Muscle layer of duodenum (tissue), 2 donors: ENCODE measurements around the gene TXNDC8.

ENCODE experiments used
- H3K27ac ChIP-seq: one replicate; pipeline ENCODE4 v1.7.0; 2013; ENCODE audit warnings: mild to moderate bottlenecking, low read length
- H3K27me3 ChIP-seq: one replicate; pipeline ENCODE4 v1.7.0; 2013; ENCODE audit warnings: low read depth, mild to moderate bottlenecking, control low read depth, low read length
- H3K36me3 ChIP-seq, 2 donors: one replicate each; pipeline ENCODE4 v1.7.0; 2013; ENCODE audit warnings: low read length in 2 of 2, control low read depth in 1 of 2, mild to moderate bottlenecking in 1 of 2; ENCODE audit not compliant: insufficient read depth in 2 of 2, control insufficient read depth in 1 of 2
- H3K4me1 ChIP-seq, 2 donors: one replicate each; pipeline ENCODE4 v1.7.0; 2013; ENCODE audit warnings: low read length in 2 of 2, mild to moderate bottlenecking in 2 of 2, control low read depth in 1 of 2, moderate library complexity in 1 of 2; ENCODE audit not compliant: insufficient read depth in 2 of 2, control insufficient read depth in 1 of 2
- H3K4me3 ChIP-seq, 2 donors: one replicate each; pipeline ENCODE4 v1.7.0; 2013; ENCODE audit warnings: low read length in 2 of 2, low read depth in 1 of 2, mild to moderate bottlenecking in 1 of 2
- H3K9me3 ChIP-seq, 2 donors: one replicate each; pipeline ENCODE4 v1.7.0; 2013; ENCODE audit warnings: low read length in 2 of 2, control low read depth in 1 of 2, mild to moderate bottlenecking in 1 of 2; ENCODE audit not compliant: control insufficient read depth in 1 of 2
- donor health status: healthy.

TXNDC8 gene

DNA sequence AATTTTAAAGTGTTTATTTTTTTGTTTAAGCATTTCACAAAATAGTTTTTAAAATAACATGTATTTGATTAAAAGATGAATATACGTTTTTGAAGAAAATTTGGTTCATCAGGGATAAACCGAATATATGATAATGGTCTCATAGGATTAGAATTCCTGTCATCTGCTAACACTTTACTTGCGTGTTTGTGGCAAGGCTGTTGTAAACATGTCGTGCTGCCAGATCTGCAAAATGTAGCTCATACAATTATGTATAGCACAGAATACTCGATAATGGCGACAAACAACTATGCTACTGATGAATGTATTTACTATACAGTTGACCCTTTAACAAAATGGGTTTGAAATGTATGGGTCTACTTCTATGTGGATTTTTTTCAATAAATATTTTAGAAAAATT, 7.2 kb upstream of the TXNDC8 start:
- no peak overlapping the region for H3K27ac ChIP-seq
- no peaks in the 10 kb centered on the region for H3K27me3 ChIP-seq
- H3K9me3 ChIP-seq = no peaks in the 10 kb centered on the region
- H3K36me3 ChIP-seq = no peaks in the 10 kb centered on the region
- H3K4me3 ChIP-seq = no peak overlapping the region
- H3K4me1 ChIP-seq = no peaks in the 10 kb centered on the region

DNA sequence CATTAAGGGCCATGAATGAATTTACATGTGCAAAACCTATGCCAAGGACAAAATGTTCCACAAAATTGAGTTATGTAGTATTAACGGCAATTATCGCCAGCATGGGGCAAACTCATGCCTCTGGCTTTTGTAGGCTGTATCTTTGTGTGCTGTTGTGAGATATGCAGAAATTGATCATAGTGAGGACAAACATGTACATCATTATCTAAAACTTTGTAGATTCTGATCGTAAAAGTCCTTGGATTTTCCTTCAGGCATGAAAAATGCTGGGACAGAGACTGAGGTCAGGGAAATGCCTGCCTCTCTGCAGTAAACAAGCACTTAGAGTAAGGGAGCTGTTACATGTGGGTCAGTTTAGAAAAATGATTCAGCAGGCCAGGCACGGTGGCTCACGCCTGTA, 5.9 kb upstream of the TXNDC8 start:
- no peaks in the 10 kb centered on the region for H3K9me3 ChIP-seq
- H3K27ac ChIP-seq = no peak overlapping the region

DNA sequence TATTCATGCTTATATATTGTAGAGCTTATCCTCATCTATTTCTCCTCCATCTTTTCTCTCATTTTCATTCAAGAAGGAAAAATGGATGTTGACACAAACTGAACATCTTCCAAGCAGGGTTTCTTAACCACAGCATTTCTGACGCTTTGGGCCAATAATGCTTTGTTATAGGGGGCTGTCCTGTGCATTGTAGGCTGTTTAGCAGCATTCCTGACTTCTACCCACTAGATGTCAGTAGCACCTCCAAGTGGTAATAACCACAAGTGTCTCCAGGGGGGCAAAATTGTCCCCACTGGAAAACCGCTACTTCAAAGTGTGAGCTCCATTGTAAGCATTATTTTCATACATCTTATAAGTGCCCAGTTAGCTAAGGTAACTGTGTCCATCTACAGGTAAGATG, 2.6 kb upstream of the TXNDC8 start:
- H3K27me3 ChIP-seq = no peaks in the 10 kb centered on the region
- H3K4me3 ChIP-seq = no peak overlapping the region
- no peak overlapping the region for H3K27ac ChIP-seq
- no peaks in the 10 kb centered on the region for H3K4me1 ChIP-seq
- no peaks in the 10 kb centered on the region for H3K36me3 ChIP-seq
- no peaks in the 10 kb centered on the region for H3K9me3 ChIP-seq

More for the DNA sequence above, 5.9 kb upstream of the TXNDC8 start:
- H3K36me3 ChIP-seq = no peaks in the 10 kb centered on the region
- H3K4me3 ChIP-seq = no peak overlapping the region
- H3K27me3 ChIP-seq = no peaks in the 10 kb centered on the region
- no peaks in the 10 kb centered on the region for H3K4me1 ChIP-seq

DNA sequence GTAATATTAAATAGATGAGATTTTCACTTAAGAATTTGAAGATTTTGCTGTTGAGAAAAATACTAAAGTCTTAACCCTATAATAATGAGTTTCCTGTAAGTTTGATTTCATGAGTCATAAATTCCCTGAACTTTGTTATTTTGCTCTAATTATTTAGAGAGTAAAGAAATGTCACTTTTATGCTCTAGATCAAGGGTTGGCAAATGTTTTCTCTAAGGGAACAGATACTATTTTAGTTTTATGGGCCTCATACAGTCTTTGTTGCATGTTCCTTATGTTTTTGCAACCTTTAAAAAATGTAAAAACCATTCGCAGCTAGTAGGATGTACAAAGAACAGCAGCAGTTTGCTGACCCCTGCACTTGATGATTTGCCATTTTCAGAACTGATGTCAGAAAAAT, 480 bp upstream of the TXNDC8 start:
- Histone ChIP-seq H3K4me3 (no peak overlapping the region), H3K27ac (no peak overlapping the region), H3K36me3 (no peaks in the 10 kb centered on the region), H3K9me3 (no peaks in the 10 kb centered on the region), H3K4me1 (no peaks in the 10 kb centered on the region), H3K27me3 (no peaks in the 10 kb centered on the region)

DNA sequence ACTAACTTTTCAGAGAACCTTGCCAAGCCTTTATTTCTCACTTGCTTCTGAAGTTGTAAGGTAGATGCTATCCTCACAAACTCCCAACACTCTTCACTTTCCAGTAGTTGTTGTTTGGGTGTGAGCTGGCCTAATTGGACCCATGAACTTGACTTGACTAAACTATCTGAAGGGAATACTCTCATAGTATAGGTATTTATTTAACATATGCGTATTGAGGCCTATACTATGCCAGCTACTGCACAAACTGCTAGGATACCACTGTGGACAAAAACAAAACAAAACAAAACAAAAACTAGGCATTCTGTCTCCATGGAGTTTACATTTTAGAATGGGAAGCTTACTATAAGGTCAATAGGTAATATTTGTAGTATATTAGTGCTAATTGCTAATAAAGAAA, 1.3 kb downstream of the TXNDC8 start:
- H3K4me3 ChIP-seq = no peak overlapping the region
- H3K27me3 ChIP-seq = no peaks in the 10 kb centered on the region
- no peaks in the 10 kb centered on the region for H3K9me3 ChIP-seq
- no peaks in the 10 kb centered on the region for H3K4me1 ChIP-seq
- no peak overlapping the region for H3K27ac ChIP-seq
- H3K36me3 ChIP-seq = no peaks in the 10 kb centered on the region

DNA sequence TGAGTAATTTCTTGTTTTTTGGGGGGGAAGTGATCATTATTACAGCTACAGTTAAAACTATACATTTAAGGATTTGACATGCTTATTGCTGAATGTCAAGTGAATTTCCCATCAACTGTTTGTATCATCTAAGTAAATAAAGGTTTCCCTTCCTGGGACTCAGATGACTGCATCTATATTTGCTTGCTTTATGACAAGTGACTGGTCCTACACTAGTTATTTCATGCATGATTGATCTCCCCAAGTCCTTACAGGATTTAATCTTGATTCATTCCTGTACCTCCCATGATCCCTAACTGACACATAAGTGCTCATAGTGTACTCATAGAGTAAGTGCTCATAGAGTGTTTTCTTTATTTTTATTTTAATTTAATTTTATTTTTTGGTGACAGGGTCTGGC, 2.8 kb downstream of the TXNDC8 start:
- no peak overlapping the region for H3K4me3 ChIP-seq
- H3K27me3 ChIP-seq = no peaks in the 10 kb centered on the region
- H3K27ac ChIP-seq = no peak overlapping the region
- no peaks in the 10 kb centered on the region for H3K36me3 ChIP-seq
- no peaks in the 10 kb centered on the region for H3K4me1 ChIP-seq
- H3K9me3 ChIP-seq = peaks cover 0 to 5% of the 10 kb centered on the region in 2 donors

DNA sequence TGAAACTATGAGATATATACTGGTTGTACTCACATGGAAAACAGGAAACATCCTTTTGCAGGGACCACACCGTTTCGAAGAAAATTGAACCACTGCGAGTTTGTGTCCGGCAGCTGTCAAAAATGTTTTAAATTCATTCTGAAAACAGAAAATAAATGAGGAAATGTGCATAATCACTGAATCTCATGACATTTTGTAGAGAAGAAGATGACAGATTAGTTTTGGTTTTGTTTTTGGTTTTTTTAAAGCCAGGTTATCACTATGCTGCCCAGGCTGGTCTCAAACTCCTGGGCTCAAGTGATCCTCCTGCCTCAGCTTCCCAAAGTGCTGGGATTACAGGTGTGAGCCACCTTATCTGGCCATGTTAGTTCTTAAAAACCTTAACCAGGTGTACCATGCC, 3.5 kb downstream of the TXNDC8 start:
- H3K9me3 ChIP-seq = peaks cover 0 to 5% of the 10 kb centered on the region in 2 donors

DNA sequence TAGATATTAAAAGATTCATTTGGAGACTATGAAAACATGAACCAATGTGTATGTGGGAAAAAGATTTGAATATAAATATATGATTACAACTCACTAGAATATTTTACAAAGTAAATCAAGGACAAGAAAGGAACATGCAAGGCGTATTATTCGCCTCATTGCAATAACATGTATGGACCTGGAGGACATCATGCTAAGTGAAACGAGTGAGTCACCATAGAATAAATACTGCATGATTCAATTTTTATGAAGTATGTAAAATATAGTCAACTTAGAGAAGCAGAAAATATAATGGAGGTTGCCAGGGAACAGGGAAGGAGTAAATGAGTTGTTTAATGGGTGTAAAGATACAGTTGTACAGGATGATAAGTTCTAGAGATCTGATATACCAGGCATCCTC, 4.9 kb downstream of the TXNDC8 start:
- no peak overlapping the region for H3K27ac ChIP-seq
- no peaks in the 10 kb centered on the region for H3K4me1 ChIP-seq
- peaks cover 0 to 5% of the 10 kb centered on the region in 2 donors for H3K9me3 ChIP-seq
- H3K4me3 ChIP-seq = no peak overlapping the region
- H3K27me3 ChIP-seq = no peaks in the 10 kb centered on the region
- no peaks in the 10 kb centered on the region for H3K36me3 ChIP-seq

More for the DNA sequence above, 3.5 kb downstream of the TXNDC8 start:
- H3K27me3 ChIP-seq = no peaks in the 10 kb centered on the region
- no peak overlapping the region for H3K27ac ChIP-seq
- no peak overlapping the region for H3K4me3 ChIP-seq
- no peaks in the 10 kb centered on the region for H3K4me1 ChIP-seq
- no peaks in the 10 kb centered on the region for H3K36me3 ChIP-seq

DNA sequence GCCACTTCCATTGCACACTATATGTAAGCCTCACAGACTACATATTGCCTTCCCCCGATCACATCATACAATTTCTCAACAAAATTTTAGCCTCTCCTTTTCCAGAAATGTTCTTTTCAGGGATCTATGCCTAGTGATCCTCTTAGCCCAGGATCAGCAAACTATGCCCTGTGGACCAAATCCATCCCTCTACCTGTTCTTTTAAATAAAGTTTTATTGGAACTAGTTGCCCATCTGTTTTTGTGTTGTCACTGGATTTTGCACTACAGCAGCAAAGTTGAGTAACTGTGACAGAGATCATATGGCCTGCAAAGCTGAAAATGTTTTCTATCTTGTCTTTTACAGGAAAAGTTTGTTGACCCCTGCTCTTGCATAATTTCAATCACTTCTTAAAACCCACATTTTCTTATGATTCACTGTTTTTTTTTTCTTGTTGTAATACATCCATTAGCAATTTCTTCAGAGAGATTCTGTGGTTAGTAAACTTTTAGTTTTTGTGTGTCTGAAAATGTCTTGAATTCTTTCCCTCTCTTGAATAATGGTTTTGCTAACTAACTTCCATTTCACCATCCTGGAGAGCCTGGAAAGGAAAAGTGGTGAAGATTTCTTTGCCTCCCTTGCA, 7.1 kb downstream of the TXNDC8 start:
- Histone ChIP-seq H3K9me3 (peaks cover 0 to 5% of the 10 kb centered on the region in 2 donors), H3K27ac (no peak overlapping the region), H3K36me3 (no peaks in the 10 kb centered on the region), H3K4me3 (no peak overlapping the region), H3K4me1 (no peaks in the 10 kb centered on the region), H3K27me3 (no peaks in the 10 kb centered on the region)

DNA sequence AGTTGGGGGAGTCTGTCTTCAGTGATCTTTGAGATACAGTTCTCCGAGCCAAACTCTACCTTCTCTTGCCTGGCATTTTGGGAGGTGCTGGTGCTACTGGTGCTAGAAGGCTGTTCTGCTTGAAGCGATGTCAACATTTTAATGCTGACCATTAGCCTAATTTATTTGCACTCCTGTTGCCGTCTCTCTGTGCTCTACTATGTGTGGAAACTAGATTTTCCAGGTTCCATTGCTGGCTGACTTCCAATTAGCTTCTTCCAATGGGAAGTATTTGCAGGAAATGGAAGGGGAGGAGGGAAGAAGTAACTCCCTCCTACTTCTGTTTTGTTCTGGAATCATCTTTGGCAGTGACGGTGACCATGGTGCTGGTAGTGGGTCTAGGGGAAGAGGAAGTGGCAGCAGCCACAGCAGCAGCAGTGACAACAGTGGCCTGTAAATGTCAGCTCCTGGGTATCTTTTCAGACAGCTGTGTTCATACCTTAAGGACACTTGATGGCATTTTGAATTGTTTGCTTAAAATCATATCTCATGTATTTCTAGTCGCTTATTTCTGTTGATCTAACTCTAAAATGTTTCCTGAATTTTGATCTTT, 7.9 kb downstream of the TXNDC8 start:
- H3K4me1 ChIP-seq = no peaks in the 10 kb centered on the region
- no peak overlapping the region for H3K27ac ChIP-seq
- no peaks in the 10 kb centered on the region for H3K27me3 ChIP-seq
- H3K36me3 ChIP-seq = no peaks in the 10 kb centered on the region
- H3K9me3 ChIP-seq = peaks cover 0 to 5% of the 10 kb centered on the region in 2 donors
- no peak overlapping the region for H3K4me3 ChIP-seq

DNA sequence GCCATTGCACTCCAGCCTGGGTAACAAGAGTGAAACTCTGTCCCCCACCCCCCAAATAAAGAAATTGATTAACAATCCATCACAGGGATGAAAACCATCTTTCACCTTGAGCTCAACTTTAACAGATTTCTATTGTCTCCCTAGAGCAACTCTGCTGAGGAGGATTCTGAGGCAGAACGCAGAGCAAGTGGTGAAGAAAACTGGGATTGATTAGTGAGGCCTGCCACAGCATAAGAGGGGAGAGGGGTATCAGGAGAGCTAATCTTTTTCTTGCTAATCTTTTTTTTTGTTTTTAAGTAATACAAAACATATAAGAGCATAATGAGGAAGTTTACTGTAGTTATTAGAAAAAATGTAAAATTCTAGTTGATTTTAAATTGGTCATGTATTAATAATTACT, 8.9 kb downstream of the TXNDC8 start:
- Histone ChIP-seq H3K4me1 (no peaks in the 10 kb centered on the region), H3K36me3 (no peaks in the 10 kb centered on the region)

DNA sequence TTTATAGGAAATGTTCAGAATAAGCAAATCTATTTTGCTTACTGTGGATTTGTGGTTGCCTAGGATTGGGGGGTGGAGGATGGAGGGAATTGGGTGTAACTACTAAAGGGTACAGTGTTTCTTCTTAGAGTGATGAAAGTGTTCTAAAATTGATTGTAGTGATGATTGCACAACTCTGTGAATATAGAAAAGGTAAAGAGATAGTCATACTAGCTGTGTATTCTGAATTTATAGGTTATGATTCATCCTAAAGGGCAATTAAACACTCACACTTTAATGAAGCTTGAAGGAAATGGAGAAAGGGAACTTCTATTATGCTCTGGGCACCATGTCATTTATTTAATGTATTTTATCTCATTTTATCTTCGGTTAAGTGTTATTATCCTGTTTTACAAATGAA, 9.9 kb downstream of the TXNDC8 start:
- Histone ChIP-seq H3K36me3 (no peaks in the 10 kb centered on the region), H3K27me3 (no peaks in the 10 kb centered on the region), H3K4me3 (no peak overlapping the region), H3K4me1 (no peaks in the 10 kb centered on the region), H3K9me3 (peaks cover 0 to 5% of the 10 kb centered on the region in 2 donors), H3K27ac (no peak overlapping the region)

More for the DNA sequence above, 8.9 kb downstream of the TXNDC8 start:
- H3K4me3 ChIP-seq = no peak overlapping the region
- no peaks in the 10 kb centered on the region for H3K27me3 ChIP-seq
- peaks cover 0 to 5% of the 10 kb centered on the region in 2 donors for H3K9me3 ChIP-seq
- H3K27ac ChIP-seq = no peak overlapping the region
